Activated CD8-positive, alpha-beta memory T cell treated with anti-CD3 and anti-CD28 coated beads for 1 hour (primary cell): ENCODE measurements around the gene FFAR2.
"Not testable (repeated sequence)": the region's sequence is repeated elsewhere in the genome, so short reads cannot be mapped to it uniquely, and the experiment has no call there.

Experiments
- DNase-seq, 2 donors: peaks; one replicate each; pipeline ENCODE4 v3.0.0-alpha.2; 2020; ENCODE audit warnings: low read depth in 1 of 2; ENCODE audit errors: extremely low read depth in 1 of 2

The FFAR2 gene

DNA sequence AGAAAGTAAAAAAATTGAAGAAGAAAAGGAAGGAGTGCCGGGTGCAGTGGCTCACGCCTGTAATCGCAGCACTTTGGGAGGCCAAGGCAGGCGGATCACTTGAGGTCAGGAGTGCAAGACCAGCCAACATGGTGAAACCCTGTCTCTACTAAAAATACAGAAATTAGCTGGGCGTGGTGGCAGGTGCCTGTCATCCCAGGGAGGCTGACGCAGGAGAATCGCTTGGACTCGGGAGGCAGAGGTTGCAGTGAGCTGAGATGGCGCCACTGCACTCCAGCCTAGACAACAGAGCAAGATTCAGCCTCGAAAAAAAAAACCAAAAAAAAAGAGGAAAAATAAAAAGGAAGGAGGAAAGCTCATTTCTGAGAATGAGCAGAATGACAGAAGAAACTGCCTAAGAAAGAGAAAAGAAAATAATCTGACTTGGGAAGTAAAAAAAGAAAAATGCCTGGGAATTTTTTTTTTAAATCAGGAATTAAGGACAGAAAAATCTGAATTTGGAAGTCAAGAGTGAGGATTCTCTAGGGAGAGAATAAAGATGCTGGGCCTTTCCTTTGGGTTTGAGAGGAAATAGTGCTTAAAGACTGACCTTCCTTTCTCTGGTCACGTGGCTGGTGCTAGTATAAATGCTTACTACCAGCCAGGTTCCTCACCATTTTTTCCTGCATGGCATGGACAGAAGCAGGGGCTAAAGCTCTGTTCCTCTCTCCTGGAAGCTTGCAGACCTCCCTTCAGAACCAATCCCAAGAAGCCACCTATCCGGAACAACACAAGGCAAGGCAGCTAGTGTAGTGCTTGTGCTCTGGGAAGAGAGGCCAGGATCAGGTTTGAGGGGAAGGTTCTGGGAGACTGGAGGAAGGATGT, at the start of gene FFAR2:
Gene FFAR2, plus strand, starts transcription at position 652 of the 864 bp plus-strand sequence. CDS start 1,458 bp downstream, outside the sequence.
- no peak for DNase-seq

DNA sequence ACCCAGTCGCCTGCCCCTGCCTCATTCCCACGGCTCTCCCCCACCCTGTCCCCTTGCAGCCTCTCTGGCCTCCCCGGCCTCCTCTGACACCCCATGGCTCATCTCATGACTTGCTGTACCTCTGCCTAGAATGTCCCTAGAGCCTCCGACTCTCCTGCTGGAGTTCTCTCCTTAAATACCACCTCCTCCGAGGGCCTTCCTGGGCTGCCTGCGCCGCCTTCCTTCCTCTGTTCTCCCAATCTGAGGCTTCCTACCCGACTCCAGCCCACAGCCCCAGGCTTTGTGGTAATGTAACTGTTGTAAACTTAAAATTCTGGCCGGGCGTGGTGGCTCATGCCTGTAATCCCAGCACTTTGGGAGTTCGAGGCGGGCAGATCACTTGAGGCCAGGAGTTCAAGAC, 49.5 kb upstream of the FFAR2 start:
- no peak for DNase-seq

DNA sequence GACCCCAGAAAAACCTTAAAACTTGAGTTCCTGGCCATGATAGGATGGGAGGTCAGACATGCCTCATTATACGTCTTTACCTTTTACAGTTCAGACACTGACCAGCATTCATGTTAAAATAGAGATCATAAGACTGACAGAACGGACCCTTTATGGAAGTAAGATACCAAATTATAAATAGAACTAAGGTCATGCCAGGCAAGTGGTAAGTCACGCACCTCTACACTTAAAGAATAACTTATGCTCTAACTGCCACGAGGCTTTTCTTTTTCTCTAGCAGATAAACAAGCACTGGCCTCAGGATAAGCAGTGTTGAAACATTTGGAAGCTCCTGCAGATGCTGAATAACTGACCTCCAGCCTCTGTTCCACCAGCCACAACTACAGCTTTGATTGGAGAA, 48.8 kb upstream of the FFAR2 start:
- DNase-seq, result no peak

- DNase-seq, result no peak
Observed at GRCh38 chr19:35399948-35400772, 47.9 kb upstream of the FFAR2 start.

GRCh38 chr19:35400773-35401100, 47.3 kb upstream of the FFAR2 start:
- DNase-seq, result no peak

DNA sequence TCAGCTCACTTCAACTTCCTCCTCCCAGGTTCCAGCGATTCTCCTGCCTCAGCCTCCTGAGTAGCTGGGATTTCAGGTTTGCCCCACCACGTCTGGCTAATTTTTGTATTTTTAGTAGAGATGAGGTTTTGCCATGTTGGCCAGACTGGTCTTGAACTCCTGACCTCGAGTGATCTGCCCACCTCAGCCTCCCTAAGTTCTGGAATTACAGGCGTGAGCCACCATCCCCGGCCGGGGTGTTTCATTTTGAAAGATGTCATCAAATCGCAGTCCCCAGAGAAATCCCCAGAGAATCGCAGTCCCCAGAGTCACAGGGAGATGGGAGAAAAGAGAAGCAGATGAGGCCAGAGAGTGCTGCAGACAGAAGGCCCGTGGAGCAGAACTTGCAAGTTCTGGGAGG, 46.6 kb upstream of the FFAR2 start:
- not testable (repeated sequence) for DNase-seq

- no peak for DNase-seq
Observed at GRCh38 chr19:35403116-35403760, 44.8 kb upstream of the FFAR2 start.

GRCh38 chr19:35404879-35405622, 43.0 kb upstream of the FFAR2 start:
- DNase-seq, result no peak

- DNase-seq, result no peak
Observed at GRCh38 chr19:35407619-35408018, 40.4 kb upstream of the FFAR2 start.

DNA sequence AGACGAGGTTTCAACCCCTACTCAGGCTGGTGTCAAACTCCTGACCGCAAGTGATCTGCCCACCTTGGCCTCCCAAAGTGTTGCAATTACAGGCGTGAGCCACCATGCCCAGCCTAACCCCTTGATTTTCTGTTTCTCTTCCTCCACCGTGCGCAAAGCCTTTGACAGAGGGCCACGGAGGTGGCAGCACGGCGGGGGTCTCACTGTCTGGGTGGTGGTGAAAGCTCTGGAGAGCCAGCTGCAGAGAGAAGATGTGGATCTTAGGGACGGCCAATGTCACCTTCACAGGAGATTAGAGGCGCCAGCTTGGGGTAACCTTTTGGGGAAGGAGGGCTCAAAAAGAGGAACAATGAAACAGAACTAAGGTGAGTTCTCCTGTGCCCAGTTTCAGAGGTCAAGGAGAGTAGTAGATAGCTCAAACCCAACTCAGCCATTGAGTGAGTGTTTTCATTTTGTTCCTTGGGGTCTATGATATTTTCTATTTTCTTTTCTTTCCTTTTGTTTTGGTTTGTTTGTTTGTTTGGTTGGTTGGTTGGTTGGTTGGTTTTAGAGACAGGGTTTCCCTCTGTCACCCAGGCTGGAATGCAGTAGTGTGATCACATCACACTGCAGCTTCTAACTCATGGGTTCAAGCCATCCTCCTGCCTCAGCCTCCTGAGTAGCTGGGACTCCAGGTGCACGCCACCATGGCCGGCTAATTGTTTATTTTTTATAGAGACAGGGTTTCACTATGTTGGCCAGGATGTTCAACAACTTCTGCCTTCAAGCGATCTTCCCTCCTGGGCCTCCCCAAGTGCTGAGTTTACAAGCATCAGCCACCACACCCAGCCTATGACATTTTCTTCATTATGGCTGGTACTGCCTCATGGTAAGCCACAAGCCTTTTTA, 39.5 kb upstream of the FFAR2 start:
- no peak for DNase-seq

GRCh38 chr19:35409191-35409590, 38.9 kb upstream of the FFAR2 start:
- DNase-seq, result no peak

DNA sequence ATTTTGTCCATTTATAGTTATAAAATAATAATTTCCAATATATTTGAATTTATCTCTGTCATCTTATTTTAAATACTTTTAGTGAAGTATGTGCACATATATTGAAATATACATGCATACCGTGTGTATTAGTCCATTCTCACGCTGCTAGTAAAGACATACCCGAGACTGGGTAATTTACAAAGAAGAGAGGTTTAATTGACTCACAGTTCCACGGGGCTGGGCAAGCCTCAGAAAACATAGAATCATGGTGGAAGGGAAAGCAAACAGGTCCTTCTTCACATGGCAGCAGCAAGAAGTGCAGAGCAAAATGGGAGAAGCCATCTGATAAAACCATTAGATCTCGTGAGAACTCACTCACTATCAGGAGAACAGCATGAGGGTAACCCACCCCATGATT, 37.6 kb upstream of the FFAR2 start:
- no peak for DNase-seq

GRCh38 chr19:35414442-35414841, 33.6 kb upstream of the FFAR2 start:
- DNase-seq, result no peak

GRCh38 chr19:35416331-35416730, 31.7 kb upstream of the FFAR2 start:
- DNase-seq, result no peak

GRCh38 chr19:35417278-35417677, 30.8 kb upstream of the FFAR2 start:
- DNase-seq, result no peak

GRCh38 chr19:35417713-35418534, 30.1 kb upstream of the FFAR2 start:
- DNase-seq, result no peak

DNA sequence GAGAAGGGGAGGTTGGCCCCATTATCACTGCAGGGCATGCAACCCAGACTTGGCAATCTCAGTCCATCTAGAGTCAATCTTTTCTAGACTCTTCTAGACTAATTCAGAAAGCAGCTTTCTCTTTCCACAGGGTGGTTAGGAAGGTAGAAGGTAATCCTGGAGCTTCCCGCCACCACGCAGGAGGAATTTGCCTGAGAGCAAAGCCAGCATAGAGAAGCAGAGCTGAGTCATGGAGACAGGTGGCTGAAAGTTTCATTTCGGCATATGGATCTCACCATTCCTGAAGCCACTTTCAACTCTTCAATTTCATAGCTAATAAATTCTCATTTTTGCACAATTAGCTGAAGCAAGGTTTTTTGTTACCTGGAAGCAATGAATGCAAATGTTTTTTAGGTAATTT, 29.0 kb upstream of the FFAR2 start:
- DNase-seq, result no peak

DNA sequence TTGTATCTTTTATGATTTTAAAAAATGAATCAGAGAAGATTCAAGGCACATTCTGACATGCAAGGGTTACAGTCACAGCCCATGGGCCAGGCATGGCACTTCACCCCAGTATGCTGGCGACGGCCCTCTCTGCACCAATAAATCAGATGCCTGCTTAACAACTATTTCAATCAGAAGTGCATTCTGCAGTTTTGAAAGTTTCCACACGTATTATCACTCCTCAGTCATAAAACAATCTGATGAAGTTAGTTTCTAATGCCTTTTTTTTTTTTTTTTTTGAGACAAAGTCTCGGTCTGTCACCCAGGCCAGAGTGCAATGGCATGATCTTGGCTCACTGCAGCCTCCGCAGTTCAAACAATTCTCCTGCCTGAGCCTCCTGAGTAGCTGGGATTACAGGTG, 28.3 kb upstream of the FFAR2 start:
- DNase-seq, result no peak

DNA sequence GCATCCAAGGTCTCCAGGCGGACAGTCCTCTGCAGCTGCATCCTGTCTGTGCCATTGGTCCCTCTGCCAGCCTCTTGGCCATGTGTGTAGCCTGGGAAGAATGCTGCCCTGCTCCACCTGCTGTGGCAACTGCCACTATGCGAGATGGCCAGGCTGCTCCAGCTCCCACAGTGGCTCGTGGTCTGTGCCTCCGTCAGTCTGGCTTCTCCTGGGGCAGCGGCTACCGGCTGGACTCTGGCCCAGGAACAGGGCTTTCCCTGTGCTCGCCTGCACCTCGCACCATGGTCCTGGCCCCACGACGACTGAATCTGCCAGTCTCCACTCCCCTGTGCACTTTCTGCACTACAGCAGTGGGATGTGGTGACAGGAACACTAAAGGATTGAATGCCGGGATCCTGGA, 26.7 kb upstream of the FFAR2 start:
- no peak for DNase-seq
